NCI-H1436 treated with DMSO at 0.1 percent for 48 hours (cell line): Measurements from ENCODE around the gene ZNF70.

Source experiments
- DNase-seq: peaks from one replicate; lab custom pipeline; 2025; lab: John Stamatoyannopoulos, UW

Gene ZNF70

GRCh38 chr22:23716811-23717801 lies 33.8 kb downstream of the ZNF70 start:
- DNase-seq: peak; percentile 28

- DNase-seq: no peak
Measured at GRCh38 chr22:23715806-23716375, 35.0 kb downstream of the ZNF70 start.

- no peak for DNase-seq
Measured at GRCh38 chr22:23714596-23715578, 36.0 kb downstream of the ZNF70 start.

GRCh38 chr22:23713696-23714595 lies 37.0 kb downstream of the ZNF70 start:
- DNase-seq: no peak

DNA sequence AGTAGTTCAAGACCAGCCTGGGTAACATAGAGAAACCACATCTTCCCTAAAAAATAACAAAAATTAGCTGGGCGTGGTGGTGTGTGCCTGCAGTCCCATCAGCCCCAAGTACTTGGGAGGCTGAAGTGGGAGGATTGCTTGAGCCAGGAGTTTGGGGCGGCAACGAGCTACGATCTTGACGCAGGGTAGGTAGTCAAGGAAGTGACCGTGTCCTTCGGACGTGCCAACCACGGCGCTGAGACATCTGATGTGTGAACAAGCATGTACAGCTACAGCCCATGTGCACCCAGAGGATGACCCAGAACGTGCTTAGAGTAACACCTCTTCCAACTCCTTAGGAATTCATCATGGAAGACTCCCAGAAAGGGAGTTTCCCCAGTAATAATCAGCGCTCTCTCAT lies 38.7 kb downstream of the ZNF70 start:
- DNase-seq: no peak

DNA sequence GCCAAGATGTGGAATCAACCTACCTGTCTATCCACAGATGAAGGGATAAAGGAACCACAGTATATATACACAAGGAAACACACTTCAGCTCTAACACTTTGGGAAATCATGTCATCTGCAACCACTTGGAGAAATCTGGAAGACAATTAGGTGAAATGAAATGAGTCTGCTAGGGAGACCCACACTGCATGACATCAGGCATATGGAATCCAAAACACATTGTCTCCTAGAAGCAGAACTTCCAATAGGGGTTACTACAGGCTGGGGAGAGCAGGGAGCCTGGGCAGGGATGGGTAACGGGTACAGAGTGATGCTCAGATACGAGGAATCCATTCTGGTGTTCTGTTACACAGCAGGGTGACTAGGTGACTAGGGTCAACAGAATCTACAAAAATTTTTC lies 41.8 kb downstream of the ZNF70 start:
- no peak for DNase-seq

- no peak for DNase-seq
Measured at GRCh38 chr22:23708270-23708669, 42.6 kb downstream of the ZNF70 start.

- DNase-seq: no peak
Measured at GRCh38 chr22:23705358-23705757, 45.6 kb downstream of the ZNF70 start.

DNA sequence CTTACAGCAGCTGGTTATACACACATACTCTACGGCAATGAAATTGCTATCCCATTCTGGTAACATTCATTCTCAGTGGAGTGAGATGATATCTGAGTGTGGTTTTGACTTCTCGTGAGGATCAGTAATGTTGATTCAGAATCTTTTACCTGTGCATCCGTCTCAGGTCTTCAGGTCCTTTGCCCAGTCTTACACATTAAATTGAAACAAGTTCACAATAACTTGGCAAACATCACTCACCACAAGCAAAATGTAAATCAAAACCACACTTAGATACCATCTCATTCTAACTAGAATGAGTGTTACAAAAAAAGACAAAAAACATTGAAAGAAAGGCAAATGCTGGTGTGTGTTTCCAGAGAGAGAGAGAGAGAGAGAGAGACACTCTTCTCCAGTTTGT lies 46.1 kb downstream of the ZNF70 start:
- no peak for DNase-seq

- DNase-seq: no peak
Measured at GRCh38 chr22:23704062-23704461, 46.9 kb downstream of the ZNF70 start.

- DNase-seq: no peak
Measured at GRCh38 chr22:23700706-23701105, 50.2 kb downstream of the ZNF70 start.

- DNase-seq: no peak
Measured at GRCh38 chr22:23698673-23699235, 52.2 kb downstream of the ZNF70 start.

DNA sequence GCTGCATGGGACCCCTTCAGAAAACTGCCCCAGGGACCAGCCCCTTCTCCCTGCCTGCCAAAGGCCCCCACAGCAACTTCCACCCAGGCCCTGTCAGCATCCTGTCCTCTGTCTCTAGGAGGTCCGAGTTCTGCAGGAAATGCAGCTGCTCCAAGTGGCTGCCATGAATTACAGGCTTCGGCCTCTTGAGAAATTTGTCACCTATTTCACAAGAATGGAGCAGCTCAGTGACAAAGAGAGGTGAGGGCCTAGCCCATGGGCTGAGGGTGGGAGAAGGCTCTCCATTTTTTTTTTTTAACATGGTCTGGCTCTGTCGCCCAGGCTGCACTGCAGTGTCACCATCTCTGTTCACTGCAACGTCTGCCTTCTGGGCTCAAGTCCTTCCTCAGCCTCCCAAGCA lies 52.8 kb downstream of the ZNF70 start:
- DNase-seq: no peak

- DNase-seq: no peak
Measured at GRCh38 chr22:23697031-23697970, 53.6 kb downstream of the ZNF70 start.

GRCh38 chr22:23696326-23696851 lies 54.5 kb downstream of the ZNF70 start:
- DNase-seq: no peak

DNA sequence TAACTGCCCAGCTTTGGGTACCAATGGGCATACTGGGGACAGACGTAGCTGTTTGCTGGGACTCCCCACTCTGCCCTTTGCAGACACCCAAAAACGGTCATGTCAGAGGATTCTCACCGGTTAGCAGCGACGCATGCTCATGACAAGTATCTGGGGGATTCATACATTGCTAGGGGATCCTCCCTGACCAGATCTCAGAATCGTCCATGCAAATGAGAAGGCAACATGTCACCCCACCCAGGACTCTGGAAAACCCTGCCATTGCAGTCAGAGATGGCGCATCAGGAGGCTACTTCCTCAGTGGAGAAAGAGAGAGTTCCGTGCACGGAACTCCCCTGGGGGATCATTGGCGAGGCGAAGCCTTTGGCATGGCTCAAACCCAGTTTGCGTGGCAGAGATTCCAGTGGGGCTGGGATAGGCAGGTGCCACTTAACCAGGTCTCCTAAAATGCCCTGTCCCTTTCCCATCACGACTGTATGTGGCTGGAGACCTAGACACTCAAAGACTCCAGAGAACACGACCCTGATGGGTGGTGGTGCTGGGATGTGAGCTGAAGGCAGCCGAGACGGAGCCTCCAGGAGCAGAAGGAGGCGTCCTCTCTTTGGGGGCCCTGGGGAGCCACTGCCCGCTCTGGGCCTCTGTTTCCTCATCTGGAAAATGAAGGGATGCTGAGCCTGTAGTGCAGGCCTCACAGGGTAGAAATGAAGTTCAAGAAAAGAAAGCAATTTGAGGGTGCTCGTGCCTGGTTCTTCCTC lies 55.2 kb downstream of the ZNF70 start:
- DNase-seq: no peak

GRCh38 chr22:23695141-23695540 lies 55.8 kb downstream of the ZNF70 start:
- DNase-seq: no peak

- no peak for DNase-seq
Measured at GRCh38 chr22:23693979-23694680, 56.8 kb downstream of the ZNF70 start.
